TTC549 (cell line): ENCODE data around the gene MICAL2.

Experiments
- FAIRE-seq: peaks from 2 replicates; lab custom pipeline; 2012; peaks lifted over from hg19 to GRCh38; lab: Jason Lieb, UNC

Gene MICAL2

GRCh38 chr11:12172493-12173013 lies 62.2 kb downstream of the MICAL2 start:
- no peak for FAIRE-seq

- no peak for FAIRE-seq
Measured at GRCh38 chr11:12173111-12173510, 62.7 kb downstream of the MICAL2 start.

GRCh38 chr11:12174128-12174476 lies 63.7 kb downstream of the MICAL2 start:
- no peak for FAIRE-seq

- no peak for FAIRE-seq
Measured at GRCh38 chr11:12174477-12175143, 64.2 kb downstream of the MICAL2 start.

- no peak for FAIRE-seq
Measured at GRCh38 chr11:12175694-12176241, 65.4 kb downstream of the MICAL2 start.

- no peak for FAIRE-seq
Measured at GRCh38 chr11:12176410-12176809, 66.0 kb downstream of the MICAL2 start.

- FAIRE-seq = no peak
Measured at GRCh38 chr11:12177739-12178338, 67.4 kb downstream of the MICAL2 start.

GRCh38 chr11:12179019-12179418 lies 68.6 kb downstream of the MICAL2 start:
- no peak for FAIRE-seq

- FAIRE-seq = no peak
Measured at GRCh38 chr11:12179531-12179930, 69.1 kb downstream of the MICAL2 start.

- FAIRE-seq = no peak
Measured at GRCh38 chr11:12180257-12181205, 70.1 kb downstream of the MICAL2 start.

GRCh38 chr11:12182302-12182675 lies 71.9 kb downstream of the MICAL2 start:
- no peak for FAIRE-seq

- FAIRE-seq = no peak
Measured at GRCh38 chr11:12182676-12183541, 72.5 kb downstream of the MICAL2 start.

GRCh38 chr11:12183827-12184620 lies 73.6 kb downstream of the MICAL2 start:
- no peak for FAIRE-seq

GRCh38 chr11:12184699-12185098 lies 74.3 kb downstream of the MICAL2 start:
- no peak for FAIRE-seq

GRCh38 chr11:12185106-12185690 lies 74.8 kb downstream of the MICAL2 start:
- FAIRE-seq = no peak

- no peak for FAIRE-seq
Measured at GRCh38 chr11:12185914-12186313, 75.5 kb downstream of the MICAL2 start.

- no peak for FAIRE-seq
Measured at GRCh38 chr11:12186701-12187100, 76.3 kb downstream of the MICAL2 start.

- FAIRE-seq = no peak
Measured at GRCh38 chr11:12187399-12187798, 77.0 kb downstream of the MICAL2 start.

GRCh38 chr11:12188548-12189317 lies 78.3 kb downstream of the MICAL2 start:
- no peak for FAIRE-seq
